ENCODE data around the gene SHC4.
"Not testable (repeated sequence)": the region's sequence is repeated elsewhere in the genome, so short reads cannot be mapped to it uniquely, and the experiment has no call there.

The SHC4 gene

GRCh38 chr15:48922046-48922445 is 41.7 kb downstream of the SHC4 start:
- H3K27ac Mint-ChIP-seq = no peak overlapping the region
- no peaks in the 10 kb centered on the region for H3K36me3 Mint-ChIP-seq (ENCODE audit: low read depth)
- no peak overlapping the region for H3K4me3 Mint-ChIP-seq
- peaks cover under 1% of the 10 kb centered on the region for H3K4me1 Mint-ChIP-seq
- H3K9me3 Mint-ChIP-seq = no peaks in the 10 kb centered on the region
- H3K27me3 Mint-ChIP-seq (ENCODE audit: low read depth) = no peaks in the 10 kb centered on the region
- TF ChIP-seq CTCF (IDR thresholded peaks at IDR 0.05; ENCODE audit: unreplicated experiment in 3 of 3) = no peak

GRCh38 chr15:48916721-48917120 is 47.0 kb downstream of the SHC4 start:
- H3K27me3 Mint-ChIP-seq (ENCODE audit: low read depth) = no peaks in the 10 kb centered on the region
- TF ChIP-seq CTCF (IDR thresholded peaks at IDR 0.05; ENCODE audit: unreplicated experiment in 3 of 3) = no peak
- H3K27ac Mint-ChIP-seq = no peak overlapping the region
- peaks cover 20% of the 10 kb centered on the region for H3K4me1 Mint-ChIP-seq
- H3K36me3 Mint-ChIP-seq (ENCODE audit: low read depth) = no peaks in the 10 kb centered on the region
- H3K9me3 Mint-ChIP-seq = peaks cover 8% of the 10 kb centered on the region
- no peak overlapping the region for H3K4me3 Mint-ChIP-seq

- peaks cover 8% of the 10 kb centered on the region for H3K9me3 Mint-ChIP-seq
- no peak overlapping the region for H3K4me3 Mint-ChIP-seq
- H3K27ac Mint-ChIP-seq = no peak overlapping the region
- H3K36me3 Mint-ChIP-seq (ENCODE audit: low read depth) = no peaks in the 10 kb centered on the region
- H3K4me1 Mint-ChIP-seq = peaks cover 20% of the 10 kb centered on the region
- H3K27me3 Mint-ChIP-seq (ENCODE audit: low read depth) = no peaks in the 10 kb centered on the region
- no peak for TF ChIP-seq CTCF (IDR thresholded peaks at IDR 0.05; ENCODE audit: unreplicated experiment in 3 of 3)
Observed at GRCh38 chr15:48915861-48916260, 47.9 kb downstream of the SHC4 start.

GRCh38 chr15:48914717-48915116 is 49.0 kb downstream of the SHC4 start:
- Mint-ChIP-seq H3K4me3 (no peak overlapping the region), H3K27ac (no peak overlapping the region), H3K27me3 (ENCODE audit: low read depth) (no peaks in the 10 kb centered on the region), H3K4me1 (peaks cover 20% of the 10 kb centered on the region), H3K36me3 (ENCODE audit: low read depth) (no peaks in the 10 kb centered on the region), H3K9me3 (peaks cover 8% of the 10 kb centered on the region)
- no peak for TF ChIP-seq CTCF (IDR thresholded peaks at IDR 0.05; ENCODE audit: unreplicated experiment in 3 of 3)

GRCh38 chr15:48913141-48913540 is 50.6 kb downstream of the SHC4 start:
- peaks cover 10% of the 10 kb centered on the region for H3K9me3 Mint-ChIP-seq
- peaks cover 20% of the 10 kb centered on the region for H3K4me1 Mint-ChIP-seq
- H3K27me3 Mint-ChIP-seq (ENCODE audit: low read depth) = no peaks in the 10 kb centered on the region
- no peaks in the 10 kb centered on the region for H3K36me3 Mint-ChIP-seq (ENCODE audit: low read depth)
- H3K27ac Mint-ChIP-seq = no peak overlapping the region
- no peak for TF ChIP-seq CTCF (IDR thresholded peaks at IDR 0.05; ENCODE audit: unreplicated experiment in 3 of 3)
- no peak overlapping the region for H3K4me3 Mint-ChIP-seq

GRCh38 chr15:48910554-48910953 is 53.2 kb downstream of the SHC4 start:
- H3K36me3 Mint-ChIP-seq (ENCODE audit: low read depth); H3K4me1 Mint-ChIP-seq; H3K4me3 Mint-ChIP-seq; H3K27ac Mint-ChIP-seq; H3K27me3 Mint-ChIP-seq (ENCODE audit: low read depth): not testable (repeated sequence)
- peaks cover 10% of the 10 kb centered on the region for H3K9me3 Mint-ChIP-seq

- peaks cover 10% of the 10 kb centered on the region for H3K9me3 Mint-ChIP-seq
- H3K27me3 Mint-ChIP-seq (ENCODE audit: low read depth) = not testable (repeated sequence)
Observed at GRCh38 chr15:48909313-48909712, 54.4 kb downstream of the SHC4 start.

More at GRCh38 chr15:48909313-48909712, 54.4 kb downstream of the SHC4 start:
- not testable (repeated sequence) for H3K4me3 Mint-ChIP-seq; H3K4me1 Mint-ChIP-seq; H3K27ac Mint-ChIP-seq; H3K36me3 Mint-ChIP-seq (ENCODE audit: low read depth)

Data from nephron (organoid).